Ishikawa (cell line): ENCODE results near the gene PGA4.

Experiments used
- CEBPB ChIP-seq: IDR thresholded peaks from 2 replicates; pipeline ENCODE4 v1.6.1; 2012
- EP300 ChIP-seq: IDR thresholded peaks from 2 replicates; pipeline ENCODE4 v1.6.1; 2012; ENCODE audit warnings: borderline replicate concordance

DNA sequence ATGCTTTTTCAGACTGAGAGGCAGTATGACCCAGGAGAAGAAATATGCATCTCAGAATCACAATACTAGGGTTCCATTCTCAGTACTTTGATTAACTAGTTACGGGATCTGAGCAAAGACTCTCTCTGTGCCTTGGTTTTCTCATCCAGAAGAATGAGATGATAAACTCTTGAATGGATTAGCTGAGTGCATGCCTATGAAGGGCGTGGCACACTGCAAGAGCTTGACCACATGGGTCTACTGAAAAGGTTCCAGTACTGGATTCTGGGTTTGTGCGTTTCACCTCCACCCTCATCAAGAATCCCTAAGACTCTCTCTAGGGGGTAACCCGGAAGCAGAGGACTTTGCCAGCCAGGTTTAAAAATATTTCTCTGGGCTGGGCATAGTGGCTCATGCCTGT is 44.5 kb downstream of the PGA4 start:
- TF ChIP-seq CEBPB (no peak), EP300 (no peak)
